Mucosa of rectum (tissue), 2 donors: ENCODE measurements around the gene ITPR1.

ENCODE experiments used
- H3K27ac ChIP-seq, 2 donors: one replicate each; pipeline ENCODE4 v1.7.0; 2013; ENCODE audit warnings: inconsistent platforms in 2 of 2, low read depth in 2 of 2, low read length in 2 of 2
- H3K27me3 ChIP-seq, 2 donors: one replicate each; pipeline ENCODE4 v1.7.0; 2013; ENCODE audit warnings: low read length in 2 of 2; ENCODE audit not compliant: control insufficient read depth in 2 of 2, insufficient read depth in 2 of 2
- H3K36me3 ChIP-seq, 2 donors: one replicate each; pipeline ENCODE4 v1.7.0; 2013; ENCODE audit warnings: low read length in 2 of 2; ENCODE audit not compliant: control insufficient read depth in 2 of 2, insufficient read depth in 2 of 2
- H3K4me1 ChIP-seq, 2 donors: one replicate each; pipeline ENCODE4 v1.7.0; 2013; ENCODE audit warnings: low read length in 2 of 2, mild to moderate bottlenecking in 1 of 2; ENCODE audit not compliant: control insufficient read depth in 2 of 2, insufficient read depth in 2 of 2
- H3K4me3 ChIP-seq, 2 donors: one replicate each; pipeline ENCODE4 v1.7.0; 2013; ENCODE audit warnings: low read length in 2 of 2
- H3K9ac ChIP-seq, 2 donors: one replicate each; pipeline ENCODE4 v1.7.0; 2013; ENCODE audit warnings: low read length in 2 of 2, low read depth in 1 of 2, mild to moderate bottlenecking in 1 of 2
- H3K9me3 ChIP-seq, 2 donors: one replicate each; pipeline ENCODE4 v1.7.0; 2013; ENCODE audit warnings: low read length in 2 of 2; ENCODE audit not compliant: control insufficient read depth in 2 of 2
- donor health status: healthy.
- donor health status: Normal muscosa, but diverticular disease.

The ITPR1 gene

DNA sequence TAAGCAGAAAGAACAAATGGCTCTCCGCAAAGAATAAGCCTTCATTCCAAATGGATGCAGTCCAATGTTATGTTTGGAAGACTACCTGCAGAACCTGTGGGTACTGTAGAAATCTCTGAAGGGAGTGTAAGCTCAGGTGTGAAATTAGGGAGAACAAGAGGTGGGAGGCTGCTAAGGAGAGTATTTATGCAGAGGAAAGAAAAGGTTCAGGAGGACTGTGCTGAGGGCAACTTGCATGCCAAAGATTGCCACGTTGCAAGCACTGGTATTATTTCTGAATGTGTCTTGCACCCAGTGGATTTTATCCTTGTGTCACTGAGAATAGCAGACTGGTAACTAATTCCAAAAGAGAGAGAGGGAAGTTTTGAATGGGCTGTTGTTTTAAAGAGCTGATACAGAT, 144.1 kb downstream of the ITPR1 start:
- no peaks in the 10 kb centered on the region for H3K36me3 ChIP-seq
- H3K4me1 ChIP-seq: no peaks in the 10 kb centered on the region
- no peaks in the 10 kb centered on the region for H3K27me3 ChIP-seq
- H3K9me3 ChIP-seq: no peaks in the 10 kb centered on the region
- H3K4me3 ChIP-seq: no peak overlapping the region
- H3K27ac ChIP-seq: no peak overlapping the region
- H3K9ac ChIP-seq: no peak overlapping the region

DNA sequence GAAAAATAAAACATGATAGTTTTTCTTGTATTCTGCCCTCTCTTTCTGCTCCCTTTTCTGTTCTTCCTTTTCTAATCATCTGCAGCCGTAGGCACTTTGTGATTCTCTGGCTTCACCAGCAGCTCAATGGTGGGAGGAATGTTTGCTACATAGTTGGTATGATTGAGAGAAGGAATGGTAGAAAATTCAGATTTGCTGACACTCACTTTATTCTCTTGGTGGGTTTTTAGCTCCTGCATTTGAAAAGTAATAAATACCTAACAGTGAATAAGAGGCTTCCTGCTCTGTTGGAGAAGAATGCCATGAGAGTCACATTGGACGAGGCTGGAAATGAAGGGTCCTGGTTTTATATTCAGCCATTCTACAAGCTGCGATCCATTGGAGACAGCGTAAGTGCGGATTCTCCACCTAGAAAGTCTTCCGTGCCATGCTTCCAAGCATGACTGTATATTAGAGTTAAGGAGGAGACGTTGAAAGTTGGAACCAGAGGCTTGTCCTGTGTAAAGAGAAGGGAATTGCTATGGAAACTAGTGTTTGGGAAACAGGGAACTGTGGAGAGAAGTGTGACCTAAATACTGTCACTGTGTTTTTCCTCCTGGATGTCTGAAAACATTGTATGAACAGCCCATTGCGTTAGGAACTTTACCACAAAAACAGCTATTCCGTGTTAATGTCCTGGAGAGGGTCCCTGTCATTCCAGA, 148.9 kb downstream of the ITPR1 start:
- H3K27ac ChIP-seq: no peak overlapping the region
- no peak overlapping the region for H3K9ac ChIP-seq
- H3K27me3 ChIP-seq: no peaks in the 10 kb centered on the region
- H3K36me3 ChIP-seq: peaks cover 0 to 5% of the 10 kb centered on the region in 2 donors
- H3K4me1 ChIP-seq: no peaks in the 10 kb centered on the region
- H3K4me3 ChIP-seq: no peak overlapping the region
- H3K9me3 ChIP-seq: no peaks in the 10 kb centered on the region

DNA sequence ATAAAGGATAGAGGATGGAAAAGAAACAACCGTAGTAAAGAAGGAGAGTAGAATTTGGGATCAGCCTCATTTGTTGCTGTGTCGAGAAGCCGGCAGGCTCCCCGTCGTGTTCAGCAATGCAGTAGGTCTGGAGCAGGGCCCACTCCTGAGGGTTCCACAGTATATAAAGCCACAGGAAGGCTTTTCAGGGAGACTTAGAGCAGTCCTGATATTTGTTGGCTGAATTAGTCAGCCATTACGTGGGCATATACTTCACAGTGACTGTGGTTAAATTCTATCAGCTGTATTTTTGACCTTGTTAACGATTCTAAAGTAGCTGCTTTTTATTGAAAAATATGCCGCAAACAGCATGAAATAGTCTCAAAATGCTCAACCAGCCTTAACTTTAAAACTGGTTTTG, 149.5 kb downstream of the ITPR1 start:
- Histone ChIP-seq H3K27ac (no peak overlapping the region), H3K4me3 (no peak overlapping the region), H3K36me3 (peaks cover 0 to 5% of the 10 kb centered on the region in 2 donors), H3K4me1 (no peaks in the 10 kb centered on the region), H3K9ac (no peak overlapping the region), H3K9me3 (no peaks in the 10 kb centered on the region), H3K27me3 (no peaks in the 10 kb centered on the region)

DNA sequence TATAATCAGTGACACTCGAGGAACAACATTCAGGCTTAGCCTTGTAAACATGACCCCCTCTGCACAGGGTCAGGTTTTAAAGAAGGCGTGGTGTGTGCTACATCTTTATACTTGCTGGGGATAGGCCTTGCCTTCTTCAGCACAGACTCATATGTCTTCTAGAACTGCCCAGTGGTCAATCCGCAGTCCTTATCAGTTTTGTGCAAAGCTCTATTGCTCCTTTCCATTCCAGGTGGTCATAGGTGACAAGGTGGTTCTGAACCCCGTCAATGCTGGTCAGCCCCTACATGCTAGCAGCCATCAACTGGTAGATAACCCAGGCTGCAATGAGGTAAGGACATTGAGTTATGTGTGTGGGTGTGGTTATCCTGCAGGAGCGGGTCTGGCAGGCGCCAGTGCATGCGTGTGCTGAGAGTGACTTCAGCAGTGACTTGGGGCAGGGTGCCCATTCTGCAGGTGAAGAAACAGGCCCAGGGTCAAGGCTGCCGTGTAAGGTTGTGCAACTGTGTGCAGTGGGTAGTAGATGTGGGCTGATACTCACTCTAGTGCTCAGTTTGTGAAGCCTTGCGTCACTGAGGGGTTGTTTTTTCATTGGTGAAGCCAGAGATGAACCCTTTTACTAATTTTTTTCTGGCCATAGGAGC, 150.9 kb downstream of the ITPR1 start:
- no peak overlapping the region for H3K27ac ChIP-seq
- H3K27me3 ChIP-seq: no peaks in the 10 kb centered on the region
- H3K9ac ChIP-seq: no peak overlapping the region
- H3K4me1 ChIP-seq: no peaks in the 10 kb centered on the region
- no peak overlapping the region for H3K4me3 ChIP-seq
- no peaks in the 10 kb centered on the region for H3K9me3 ChIP-seq
- peaks cover 0 to 5% of the 10 kb centered on the region in 2 donors for H3K36me3 ChIP-seq

DNA sequence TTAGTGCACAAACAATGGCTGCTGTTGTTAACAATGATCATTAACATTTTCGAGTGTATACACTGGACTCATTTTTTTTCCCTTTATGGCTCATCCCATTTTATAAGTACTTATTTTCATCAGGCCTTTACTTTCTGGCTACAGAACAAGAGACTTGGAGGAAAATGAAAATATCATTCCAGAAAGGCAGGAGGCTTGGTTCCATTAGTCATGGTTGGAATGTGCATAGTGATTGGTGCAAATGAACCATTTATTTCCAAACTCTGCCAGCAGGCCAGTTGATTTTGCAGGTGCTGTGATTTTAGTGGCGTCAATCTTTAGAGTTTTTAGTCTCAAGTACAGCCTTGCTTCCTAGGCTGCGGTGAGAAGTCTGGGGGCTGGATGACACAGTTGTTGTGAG, 151.8 kb downstream of the ITPR1 start:
- Histone ChIP-seq H3K27ac (no peak overlapping the region), H3K36me3 (peaks cover 0 to 5% of the 10 kb centered on the region in 2 donors), H3K4me3 (no peak overlapping the region), H3K9me3 (no peaks in the 10 kb centered on the region), H3K27me3 (no peaks in the 10 kb centered on the region), H3K4me1 (no peaks in the 10 kb centered on the region), H3K9ac (no peak overlapping the region)

DNA sequence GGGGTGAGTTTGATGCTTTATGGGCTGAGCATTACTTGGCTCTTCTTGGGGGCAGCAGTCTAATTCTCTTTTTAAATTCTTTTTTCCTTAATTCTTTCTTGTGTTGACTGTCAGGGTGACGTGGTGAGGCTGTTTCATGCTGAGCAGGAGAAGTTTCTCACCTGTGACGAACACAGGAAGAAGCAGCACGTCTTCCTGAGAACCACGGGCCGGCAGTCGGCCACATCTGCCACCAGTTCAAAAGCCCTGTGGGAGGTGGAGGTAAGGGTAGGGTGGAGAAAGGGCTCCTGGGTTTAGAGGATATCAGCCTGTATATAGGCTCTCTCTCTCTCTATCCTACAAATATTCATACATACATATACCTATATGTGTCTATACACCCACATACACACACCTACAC, 152.3 kb downstream of the ITPR1 start:
- Histone ChIP-seq H3K9ac (no peak overlapping the region), H3K4me1 (no peaks in the 10 kb centered on the region), H3K9me3 (no peaks in the 10 kb centered on the region), H3K27me3 (no peaks in the 10 kb centered on the region), H3K4me3 (no peak overlapping the region), H3K27ac (no peak overlapping the region), H3K36me3 (peaks cover 0 to 5% of the 10 kb centered on the region in 2 donors)

DNA sequence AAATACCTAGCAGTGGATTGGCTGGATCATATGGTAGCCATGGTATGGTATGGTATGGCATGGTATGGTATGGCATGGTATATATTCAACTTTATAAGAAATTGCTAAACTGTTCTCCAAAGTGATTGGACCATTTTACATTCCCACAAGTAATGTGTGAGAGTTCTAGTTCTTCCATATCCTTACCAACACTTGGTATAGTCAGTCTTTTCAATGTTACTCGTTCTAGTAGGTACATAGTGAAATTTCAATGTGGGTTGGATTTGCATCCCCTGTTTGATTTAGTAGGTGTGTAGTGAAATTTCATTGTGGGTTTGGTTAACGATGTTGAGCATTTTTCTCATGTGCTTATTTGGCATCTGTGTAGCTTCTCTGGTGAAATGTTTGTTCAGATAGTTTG, 154.3 kb downstream of the ITPR1 start:
- Histone ChIP-seq H3K4me3 (no peak overlapping the region), H3K27ac (no peak overlapping the region), H3K36me3 (peaks cover 3 to 5% of the 10 kb centered on the region in 2 donors), H3K9ac (no peak overlapping the region), H3K9me3 (no peaks in the 10 kb centered on the region), H3K4me1 (no peaks in the 10 kb centered on the region), H3K27me3 (no peaks in the 10 kb centered on the region)

DNA sequence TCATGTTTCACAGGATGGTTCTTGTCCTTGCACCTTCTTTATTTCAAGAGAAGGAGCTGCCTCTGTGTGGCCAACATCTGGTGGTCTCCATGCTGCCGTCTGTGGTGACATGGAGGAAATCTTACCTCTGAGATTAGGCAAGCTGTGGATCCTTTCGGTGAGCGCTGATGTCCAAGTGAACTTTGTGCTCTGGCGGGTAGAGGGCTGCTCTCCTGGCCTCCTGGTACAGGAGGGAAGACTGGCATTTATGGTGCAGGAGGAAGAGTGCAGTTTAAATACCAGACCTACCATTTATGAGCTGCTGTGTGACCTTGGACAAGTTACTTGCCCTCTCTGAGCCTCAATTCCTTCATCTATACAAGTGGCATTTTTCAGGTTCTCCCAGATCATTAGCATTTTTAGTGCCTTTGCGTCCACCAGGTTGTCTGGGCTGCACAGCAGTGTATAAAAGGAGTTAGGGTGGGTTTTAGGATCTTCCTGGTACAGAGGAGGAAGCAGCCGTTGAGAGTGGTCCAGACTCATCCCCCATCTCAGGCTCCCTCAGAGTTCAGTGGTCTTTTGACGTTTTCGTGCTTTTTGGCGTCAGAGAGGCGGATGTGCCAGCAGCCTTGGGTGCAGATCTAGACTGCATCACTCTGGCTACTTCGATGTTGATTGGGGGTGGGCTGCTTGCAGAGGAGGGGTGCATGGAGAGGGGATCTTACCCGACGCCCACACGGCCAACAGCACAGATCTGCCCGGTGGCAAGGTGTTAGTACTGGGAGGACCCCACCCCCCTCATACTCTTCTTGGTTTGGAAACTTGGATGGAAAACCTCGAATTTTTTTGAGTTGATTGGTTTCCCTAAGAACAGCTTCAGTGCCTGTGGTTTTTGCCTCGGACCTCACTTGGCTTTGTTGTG, 162.2 kb downstream of the ITPR1 start:
- H3K27me3 ChIP-seq: no peaks in the 10 kb centered on the region
- H3K4me3 ChIP-seq: no peak overlapping the region
- no peak overlapping the region for H3K27ac ChIP-seq
- peaks cover 3 to 12% of the 10 kb centered on the region in 2 donors for H3K36me3 ChIP-seq
- no peaks in the 10 kb centered on the region for H3K9me3 ChIP-seq
- no peak overlapping the region for H3K9ac ChIP-seq
- no peaks in the 10 kb centered on the region for H3K4me1 ChIP-seq

DNA sequence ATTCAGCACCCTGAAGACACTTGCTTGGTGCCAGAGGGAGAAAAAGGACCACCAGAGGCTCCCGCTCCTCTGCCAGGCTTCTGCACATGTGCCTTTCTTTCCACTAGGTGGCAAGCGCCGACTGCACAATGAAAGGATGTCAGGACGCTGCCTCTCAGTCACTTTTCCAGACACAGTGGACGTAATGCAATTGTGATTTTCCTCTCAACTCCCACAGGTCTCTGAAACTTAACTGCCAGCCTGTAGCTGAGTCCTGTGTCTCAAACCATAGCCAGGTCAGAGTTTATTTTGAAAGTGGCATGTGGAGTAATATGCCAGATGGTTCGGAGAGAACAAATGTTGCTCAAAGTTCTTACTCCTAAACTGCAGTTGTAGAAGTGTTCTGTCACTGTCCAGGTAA, 162.9 kb downstream of the ITPR1 start:
- no peak overlapping the region for H3K27ac ChIP-seq
- H3K9ac ChIP-seq: no peak overlapping the region
- no peak overlapping the region for H3K4me3 ChIP-seq
- peaks cover 3 to 12% of the 10 kb centered on the region in 2 donors for H3K36me3 ChIP-seq
- H3K4me1 ChIP-seq: no peaks in the 10 kb centered on the region
- H3K9me3 ChIP-seq: no peaks in the 10 kb centered on the region
- no peaks in the 10 kb centered on the region for H3K27me3 ChIP-seq
